ENCODE data around the gene TTC13.

The TTC13 gene

GRCh38 chr1:230979952-230980351 lies 1.3 kb upstream of the TTC13 start:
- H3K4me1 ChIP-seq (ENCODE audit: insufficient read depth, low read length), result 0 out of 2 replicates have a peak, but pooled peaks cover 4% of the 10 kb centered on the region
- no peaks in the 10 kb centered on the region for H3K36me3 ChIP-seq (ENCODE audit: insufficient read depth, low read length)
- no peak overlapping the region for H3K9ac ChIP-seq (ENCODE audit: low read depth, low read length)
- H3K9me3 ChIP-seq (ENCODE audit: control insufficient read depth, insufficient read depth, low read length), result no peaks in the 10 kb centered on the region

- H3K4me1 ChIP-seq (ENCODE audit: insufficient read depth, low read length), result 0 out of 2 replicates have a peak, but pooled peaks cover 4% of the 10 kb centered on the region
- no peaks in the 10 kb centered on the region for H3K36me3 ChIP-seq (ENCODE audit: insufficient read depth, low read length)
- peak overlapping the region; percentile 64; the same call in 1 of the 2 replicates for H3K9ac ChIP-seq (ENCODE audit: low read depth, low read length)
- no peaks in the 10 kb centered on the region for H3K9me3 ChIP-seq (ENCODE audit: control insufficient read depth, insufficient read depth, low read length)
Observed at GRCh38 chr1:230979389-230979716, 692 bp upstream of the TTC13 start.

- peak overlapping the region; percentile 64; the same call in 1 of the 2 replicates for H3K9ac ChIP-seq (ENCODE audit: low read depth, low read length)
- H3K9me3 ChIP-seq (ENCODE audit: control insufficient read depth, insufficient read depth, low read length), result no peaks in the 10 kb centered on the region
- H3K36me3 ChIP-seq (ENCODE audit: insufficient read depth, low read length), result no peaks in the 10 kb centered on the region
- 0 out of 2 replicates have a peak, but pooled peaks cover 4% of the 10 kb centered on the region for H3K4me1 ChIP-seq (ENCODE audit: insufficient read depth, low read length)
Observed at GRCh38 chr1:230977761-230978490, 735 bp downstream of the TTC13 start.

GRCh38 chr1:230976825-230977747 lies 1.6 kb downstream of the TTC13 start:
- no peak overlapping the region for H3K9ac ChIP-seq (ENCODE audit: low read depth, low read length)
- no peaks in the 10 kb centered on the region for H3K9me3 ChIP-seq (ENCODE audit: control insufficient read depth, insufficient read depth, low read length)
- H3K4me1 ChIP-seq (ENCODE audit: insufficient read depth, low read length), result 0 out of 2 replicates have a peak, but pooled peaks cover 4% of the 10 kb centered on the region
- H3K36me3 ChIP-seq (ENCODE audit: insufficient read depth, low read length), result no peaks in the 10 kb centered on the region

- Histone ChIP-seq H3K9ac (ENCODE audit: low read depth, low read length) (no peak overlapping the region), H3K36me3 (ENCODE audit: insufficient read depth, low read length) (no peaks in the 10 kb centered on the region), H3K4me1 (ENCODE audit: insufficient read depth, low read length) (0 out of 2 replicates have a peak, but pooled peaks cover 4% of the 10 kb centered on the region), H3K9me3 (ENCODE audit: control insufficient read depth, insufficient read depth, low read length) (no peaks in the 10 kb centered on the region)
Observed at GRCh38 chr1:230976360-230976759, 2.3 kb downstream of the TTC13 start.

GRCh38 chr1:230975636-230976035 lies 3.0 kb downstream of the TTC13 start:
- H3K9ac ChIP-seq (ENCODE audit: low read depth, low read length), result no peak overlapping the region
- no peaks in the 10 kb centered on the region for H3K9me3 ChIP-seq (ENCODE audit: control insufficient read depth, insufficient read depth, low read length)
- H3K4me1 ChIP-seq (ENCODE audit: insufficient read depth, low read length), result 0 out of 2 replicates have a peak, but pooled peaks cover 4% of the 10 kb centered on the region
- no peaks in the 10 kb centered on the region for H3K36me3 ChIP-seq (ENCODE audit: insufficient read depth, low read length)

- Histone ChIP-seq H3K36me3 (ENCODE audit: insufficient read depth, low read length) (no peaks in the 10 kb centered on the region), H3K9ac (ENCODE audit: low read depth, low read length) (no peak overlapping the region), H3K4me1 (ENCODE audit: insufficient read depth, low read length) (0 out of 2 replicates have a peak, but pooled peaks cover 3% of the 10 kb centered on the region), H3K9me3 (ENCODE audit: control insufficient read depth, insufficient read depth, low read length) (no peaks in the 10 kb centered on the region)
Observed at GRCh38 chr1:230972855-230973271, 5.8 kb downstream of the TTC13 start.

- Histone ChIP-seq H3K4me1 (ENCODE audit: insufficient read depth, low read length) (no peaks in the 10 kb centered on the region), H3K9me3 (ENCODE audit: control insufficient read depth, insufficient read depth, low read length) (no peaks in the 10 kb centered on the region), H3K9ac (ENCODE audit: low read depth, low read length) (no peak overlapping the region), H3K36me3 (ENCODE audit: insufficient read depth, low read length) (no peaks in the 10 kb centered on the region)
Observed at GRCh38 chr1:230971771-230972170, 6.9 kb downstream of the TTC13 start.

- Histone ChIP-seq H3K4me1 (ENCODE audit: insufficient read depth, low read length) (no peaks in the 10 kb centered on the region), H3K36me3 (ENCODE audit: insufficient read depth, low read length) (no peaks in the 10 kb centered on the region), H3K9ac (ENCODE audit: low read depth, low read length) (no peak overlapping the region), H3K9me3 (ENCODE audit: control insufficient read depth, insufficient read depth, low read length) (no peaks in the 10 kb centered on the region)
Observed at GRCh38 chr1:230970432-230970831, 8.2 kb downstream of the TTC13 start.

GRCh38 chr1:230966358-230966873 lies 12.2 kb downstream of the TTC13 start:
- Histone ChIP-seq H3K4me1 (ENCODE audit: insufficient read depth, low read length) (no peaks in the 10 kb centered on the region), H3K9ac (ENCODE audit: low read depth, low read length) (no peak overlapping the region), H3K9me3 (ENCODE audit: control insufficient read depth, insufficient read depth, low read length) (no peaks in the 10 kb centered on the region), H3K36me3 (ENCODE audit: insufficient read depth, low read length) (no peaks in the 10 kb centered on the region)

GRCh38 chr1:230965535-230965934 lies 13.1 kb downstream of the TTC13 start:
- Histone ChIP-seq H3K36me3 (ENCODE audit: insufficient read depth, low read length) (no peaks in the 10 kb centered on the region), H3K9ac (ENCODE audit: low read depth, low read length) (no peak overlapping the region), H3K4me1 (ENCODE audit: insufficient read depth, low read length) (no peaks in the 10 kb centered on the region), H3K9me3 (ENCODE audit: control insufficient read depth, insufficient read depth, low read length) (no peaks in the 10 kb centered on the region)

- no peaks in the 10 kb centered on the region for H3K36me3 ChIP-seq (ENCODE audit: insufficient read depth, low read length)
Observed at GRCh38 chr1:230964896-230965295, 13.8 kb downstream of the TTC13 start.

GRCh38 chr1:230958370-230958769 lies 20.3 kb downstream of the TTC13 start:
- Histone ChIP-seq H3K4me1 (ENCODE audit: insufficient read depth, low read length) (no peaks in the 10 kb centered on the region), H3K9me3 (ENCODE audit: control insufficient read depth, insufficient read depth, low read length) (no peaks in the 10 kb centered on the region), H3K36me3 (ENCODE audit: insufficient read depth, low read length) (no peaks in the 10 kb centered on the region), H3K9ac (ENCODE audit: low read depth, low read length) (no peak overlapping the region)

More at GRCh38 chr1:230964896-230965295, 13.8 kb downstream of the TTC13 start:
- no peaks in the 10 kb centered on the region for H3K4me1 ChIP-seq (ENCODE audit: insufficient read depth, low read length)
- H3K9ac ChIP-seq (ENCODE audit: low read depth, low read length), result no peak overlapping the region
- no peaks in the 10 kb centered on the region for H3K9me3 ChIP-seq (ENCODE audit: control insufficient read depth, insufficient read depth, low read length)

- Histone ChIP-seq H3K9me3 (ENCODE audit: control insufficient read depth, insufficient read depth, low read length) (no peaks in the 10 kb centered on the region), H3K36me3 (ENCODE audit: insufficient read depth, low read length) (no peaks in the 10 kb centered on the region), H3K4me1 (ENCODE audit: insufficient read depth, low read length) (no peaks in the 10 kb centered on the region), H3K9ac (ENCODE audit: low read depth, low read length) (no peak overlapping the region)
Observed at GRCh38 chr1:230957580-230957989, 21.1 kb downstream of the TTC13 start.

Measured in ES-I3 (cell line).